IPS-NIHi11 (cell line): ENCODE results near the gene PRDM2.
A peak's percentile ranks its signal among the peaks of the same experiment; 100 is the strongest.
"Not testable (repeated sequence)": the region's sequence is repeated elsewhere in the genome, so short reads cannot be mapped to it uniquely, and the experiment has no call there.

Experiments used
- DNase-seq: peaks from one replicate; pipeline ENCODE4 v3.0.0; 2012; ENCODE audit warnings: mixed read lengths, low spot score

PRDM2 gene

GRCh38 chr1:13699936-13700520 lies at the start of gene PRDM2:
Gene PRDM2 (plus strand): TSS chr1:13700188. CDS start chr1:13715606, 15,418 bp downstream.
- peak; percentile 77 for DNase-seq

DNA sequence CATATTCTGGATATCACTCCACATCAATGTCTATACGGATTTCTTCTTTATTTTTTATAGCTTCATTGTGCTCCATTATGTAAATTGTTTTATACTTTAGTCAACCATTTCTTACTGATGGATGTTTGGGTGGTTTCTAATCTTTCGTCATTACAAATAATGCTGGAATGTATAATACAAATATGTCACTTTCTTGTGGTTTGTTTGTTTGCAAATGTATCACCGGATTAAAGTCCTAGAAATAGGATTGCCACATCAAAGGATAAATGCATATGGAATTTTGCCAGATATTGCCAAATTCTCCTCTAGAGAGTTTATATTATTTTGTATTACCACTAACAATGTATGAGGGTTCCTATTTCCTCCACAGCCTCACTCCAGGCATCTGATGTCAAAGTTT lies 48.7 kb upstream of the PRDM2 start:
- no peak for DNase-seq

- DNase-seq: no peak
Measured at GRCh38 chr1:13652238-13652637, 47.8 kb upstream of the PRDM2 start.

- DNase-seq: no peak
Measured at GRCh38 chr1:13661539-13661938, 38.4 kb upstream of the PRDM2 start.

DNA sequence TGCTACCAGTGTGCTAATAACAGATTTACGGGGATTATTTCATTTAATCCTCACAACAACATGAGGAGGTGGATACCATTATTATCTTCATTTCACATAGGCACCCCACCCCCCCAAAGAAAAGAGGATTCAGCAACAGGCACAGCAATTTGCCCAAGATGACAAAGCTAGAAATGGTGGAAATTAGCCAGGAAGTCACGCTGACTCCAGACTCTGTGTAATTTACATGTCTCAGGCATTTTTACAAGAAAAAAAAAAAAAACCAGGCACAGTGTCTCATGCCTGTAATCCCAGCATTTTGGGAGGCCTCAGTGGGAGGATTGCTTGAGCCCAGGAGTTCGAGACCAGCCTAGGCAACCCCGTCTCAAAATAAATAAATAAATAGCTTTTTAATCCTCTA lies 37.5 kb upstream of the PRDM2 start:
- no peak for DNase-seq

DNA sequence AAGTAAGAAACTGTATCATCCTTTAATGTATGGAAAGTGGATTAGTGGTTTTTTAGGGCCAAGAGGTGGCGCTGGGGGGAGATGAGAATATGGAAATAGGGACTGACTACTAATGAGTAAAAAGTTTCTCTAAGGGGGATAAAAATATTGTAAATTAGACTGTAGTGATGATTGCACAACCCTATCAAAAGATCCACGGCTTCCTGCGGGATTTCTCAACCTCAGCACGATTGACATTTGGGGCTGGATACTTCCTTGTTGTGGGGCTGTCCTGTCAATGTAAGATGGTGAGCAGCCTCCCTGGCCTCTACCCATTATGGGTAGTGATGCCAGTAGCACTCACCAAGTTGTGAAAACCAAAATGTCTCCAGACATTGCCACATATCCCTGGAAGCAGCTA lies 36.0 kb upstream of the PRDM2 start:
- no peak for DNase-seq

- DNase-seq: no peak
Measured at GRCh38 chr1:13664451-13664850, 35.5 kb upstream of the PRDM2 start.

DNA sequence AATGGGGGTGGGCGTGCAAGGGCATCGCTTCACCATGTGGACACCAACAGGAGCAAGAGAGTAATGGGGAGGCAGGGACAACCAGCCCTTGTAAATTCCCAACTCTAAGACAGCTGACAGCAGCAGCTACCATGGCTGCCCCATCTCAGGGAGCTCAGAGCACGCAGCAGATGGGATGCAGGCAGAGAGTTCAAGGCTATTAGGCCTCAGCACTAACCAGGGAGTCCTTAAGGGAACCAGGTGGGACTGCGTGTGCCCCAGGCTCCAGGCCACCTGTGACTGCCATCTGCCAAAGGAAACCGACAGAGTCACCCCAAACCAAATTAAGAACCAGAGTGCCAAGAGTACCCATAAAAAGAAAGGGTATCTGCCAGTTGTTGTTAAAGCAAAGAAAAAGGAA lies 33.7 kb upstream of the PRDM2 start:
- no peak for DNase-seq

DNA sequence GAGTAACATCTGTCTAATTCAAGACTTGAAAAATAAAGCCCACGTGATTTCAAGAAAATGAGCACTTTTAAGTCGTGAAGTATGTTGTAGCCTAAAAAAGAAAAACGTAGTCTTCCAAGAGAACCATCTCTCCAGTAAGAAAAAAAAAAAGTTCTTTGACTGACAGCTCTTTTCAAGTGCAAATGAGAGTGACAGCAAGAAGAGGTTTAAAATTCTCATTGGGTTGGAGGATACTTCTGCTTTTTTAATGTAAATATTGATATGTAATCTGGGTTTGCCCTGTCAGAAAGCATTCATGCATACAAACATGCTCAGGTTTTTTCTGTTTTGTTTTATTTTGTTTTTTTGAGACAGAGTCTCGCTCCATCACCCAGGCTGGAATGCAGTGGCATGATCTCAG lies 32.3 kb upstream of the PRDM2 start:
- no peak for DNase-seq

DNA sequence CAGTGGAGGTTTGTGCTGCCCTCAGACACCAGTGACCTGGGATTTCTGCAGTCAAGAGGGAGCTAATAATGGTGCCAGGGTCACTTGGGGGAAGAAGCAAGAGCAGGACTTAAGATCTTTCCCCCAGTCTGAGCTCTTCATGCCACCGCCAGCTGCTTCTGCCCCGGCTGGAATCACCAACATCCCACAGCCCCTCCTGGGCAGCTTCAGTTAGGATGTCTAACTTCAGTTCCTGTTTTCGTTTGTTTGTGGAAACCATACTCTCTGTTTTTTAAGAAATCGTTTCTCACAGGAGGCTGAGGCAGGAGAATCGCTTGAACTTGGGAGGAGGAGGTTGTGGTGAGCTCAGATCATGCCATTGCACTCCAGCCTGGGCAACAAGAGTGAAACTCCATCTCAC lies 25.6 kb upstream of the PRDM2 start:
- DNase-seq: no peak

GRCh38 chr1:13675151-13675651 lies 24.8 kb upstream of the PRDM2 start:
- no peak for DNase-seq

- DNase-seq: no peak
Measured at GRCh38 chr1:13677896-13678295, 22.1 kb upstream of the PRDM2 start.

DNA sequence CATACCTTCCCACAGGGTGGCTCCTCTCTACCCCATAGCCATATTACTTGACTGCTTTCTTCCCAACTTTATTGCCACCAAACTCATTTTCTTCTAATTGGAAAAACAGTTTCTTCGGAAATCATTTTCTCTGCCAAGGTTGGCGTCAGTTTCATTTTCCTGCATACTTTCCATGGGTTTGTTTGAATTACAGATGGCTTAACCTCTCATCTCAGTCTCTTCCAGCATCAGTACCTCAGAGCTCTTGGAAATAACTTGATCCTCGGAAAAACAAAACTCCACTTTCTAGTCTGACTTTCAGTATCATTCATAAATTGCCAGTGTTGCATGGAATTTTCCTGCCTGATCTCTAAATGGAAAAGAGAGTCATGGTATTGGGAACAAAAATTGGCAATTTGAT lies 20.3 kb upstream of the PRDM2 start:
- DNase-seq: no peak

DNA sequence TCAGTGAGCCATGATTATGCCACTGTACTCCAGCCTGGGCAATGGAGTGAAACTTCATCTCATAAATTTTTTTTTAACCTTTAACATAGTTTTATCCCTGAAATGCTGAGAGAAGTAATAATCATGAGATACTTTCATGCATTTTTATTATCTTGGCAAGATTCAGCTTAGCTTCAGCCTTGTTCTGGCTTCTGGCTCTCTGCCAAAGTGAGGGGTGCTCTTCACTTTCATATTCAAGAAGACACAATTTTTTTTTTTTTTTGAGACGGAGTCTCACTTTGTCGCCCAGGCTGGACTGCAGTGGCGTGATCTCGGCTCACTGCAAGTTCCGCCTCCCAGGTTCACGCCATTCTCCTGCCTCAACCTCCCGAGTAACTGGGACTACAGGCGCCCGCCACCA lies 19.4 kb upstream of the PRDM2 start:
- not testable (repeated sequence) for DNase-seq

DNA sequence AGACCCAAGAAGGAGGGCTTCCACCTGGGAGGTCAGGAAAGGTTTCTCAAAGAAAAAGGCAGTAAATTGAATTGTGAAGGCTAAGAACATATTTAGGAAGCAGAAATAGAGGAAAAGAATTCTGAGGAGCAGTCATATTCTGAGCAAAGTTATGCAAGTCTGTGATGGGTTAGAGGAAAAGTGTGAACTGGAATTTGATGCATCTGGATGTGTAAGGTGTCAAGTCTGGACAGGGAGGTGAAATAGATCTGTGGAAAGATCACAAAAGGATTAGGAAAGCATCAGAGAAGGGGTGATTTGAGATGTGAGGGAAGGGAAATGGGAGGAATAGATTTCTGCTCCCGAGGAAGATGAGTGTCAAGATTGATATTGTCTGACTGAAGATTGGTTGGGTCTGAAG lies 18.1 kb upstream of the PRDM2 start:
- no peak for DNase-seq

GRCh38 chr1:13682444-13682843 lies 17.5 kb upstream of the PRDM2 start:
- no peak for DNase-seq

DNA sequence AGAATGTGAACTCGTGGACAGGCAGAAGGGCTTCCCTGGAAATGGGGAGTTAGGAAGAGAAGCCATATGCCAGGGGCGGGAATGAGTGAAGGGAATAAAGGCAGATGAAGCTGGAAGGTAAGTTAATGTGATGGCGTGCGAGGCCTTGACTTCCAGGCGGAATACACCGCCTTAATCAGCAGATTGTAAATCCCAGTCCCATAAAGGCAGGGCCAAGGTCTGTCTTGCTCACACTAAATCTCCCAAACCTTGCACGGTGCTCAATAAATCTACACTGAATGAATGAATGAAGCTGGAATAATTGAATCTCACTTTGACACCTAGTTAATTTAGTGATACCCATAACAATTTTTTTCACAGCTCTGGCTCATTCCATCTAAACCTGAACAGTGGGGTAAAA lies 16.8 kb upstream of the PRDM2 start:
- no peak for DNase-seq

GRCh38 chr1:13687151-13687715 lies 12.8 kb upstream of the PRDM2 start:
- no peak for DNase-seq

DNA sequence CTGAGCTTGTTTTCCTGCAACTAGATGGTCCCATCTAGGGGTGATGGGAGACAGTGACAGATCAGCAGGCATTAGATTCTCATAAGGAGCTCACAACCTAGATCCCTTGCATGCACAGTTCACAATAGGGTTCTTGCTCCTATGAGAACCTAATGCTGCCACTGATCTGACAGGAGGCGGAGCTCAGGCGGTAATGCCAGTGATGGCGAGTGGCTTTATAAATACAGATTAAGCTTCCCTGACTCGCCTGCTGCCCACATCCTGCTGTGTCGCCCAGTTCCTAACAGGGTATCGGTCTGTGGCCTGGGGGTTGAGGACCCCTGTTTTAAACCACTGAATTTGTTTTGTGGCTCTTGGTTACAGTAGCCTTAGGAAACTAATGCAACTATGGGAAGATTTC lies 6.9 kb upstream of the PRDM2 start:
- DNase-seq: not testable (repeated sequence)

GRCh38 chr1:13694886-13695684 lies 4.9 kb upstream of the PRDM2 start:
- no peak for DNase-seq

GRCh38 chr1:13697738-13698137 lies 2.2 kb upstream of the PRDM2 start:
- no peak for DNase-seq

- DNase-seq: no peak
Measured at GRCh38 chr1:13699510-13699909, 478 bp upstream of the PRDM2 start.

DNA sequence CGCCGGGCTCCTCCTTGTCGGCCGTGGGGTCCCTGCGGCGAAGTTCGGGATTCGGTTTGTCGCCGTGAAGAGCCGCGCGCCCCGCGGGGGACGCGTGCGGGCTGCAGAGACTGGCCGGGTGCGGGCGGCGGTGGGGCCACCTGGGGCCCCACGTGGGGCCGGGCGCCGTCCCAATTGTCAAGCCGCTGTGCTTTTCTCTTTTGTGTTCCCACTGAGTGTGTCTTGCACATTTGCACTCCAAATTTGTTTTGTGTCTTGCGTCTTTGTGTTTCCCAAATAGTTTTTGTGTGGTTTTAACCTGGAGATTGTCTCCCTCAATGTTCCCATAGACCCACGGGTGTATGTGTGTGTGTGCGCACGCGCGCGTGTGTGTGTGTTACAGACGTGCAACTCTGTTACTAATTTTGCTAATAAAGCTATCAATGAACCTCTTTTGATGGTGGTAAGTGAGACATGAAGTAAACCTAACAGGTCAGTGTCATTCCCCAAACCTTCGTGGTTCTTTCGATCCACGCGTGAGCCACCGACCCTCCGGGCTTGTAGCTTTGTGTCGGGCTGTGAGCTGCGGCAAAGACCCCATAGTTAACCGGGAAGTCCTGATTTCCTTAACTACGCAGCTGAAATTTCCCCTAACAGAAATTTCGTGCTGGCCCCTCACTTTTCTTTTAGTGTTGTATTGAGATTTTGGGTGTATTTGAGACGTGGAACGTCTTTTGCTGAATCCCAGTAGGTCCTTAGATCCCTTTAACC lies 708 bp downstream of the PRDM2 start:
- peak; percentile 75 for DNase-seq
